Urinary bladder (tissue), 4 donors: ENCODE measurements around the gene CCDC47. TPM values are rescaled to one million over a fixed set of nuclear protein-coding genes. Genes with fewer than 3 reads are reported as not detected.
A peak's percentile ranks its signal among the peaks of the same experiment; 100 is the strongest.

Experiments used
- DNase-seq: peaks from one replicate; pipeline ENCODE4 v3.0.0-alpha.2; 2015; ENCODE audit errors: extremely low spot score
- H3K27ac ChIP-seq: one replicate; pipeline ENCODE4 v1.5.1; 2013; ENCODE audit warnings: low read depth, mild to moderate bottlenecking, moderate library complexity
- H3K36me3 ChIP-seq: one replicate; pipeline ENCODE4 v1.6.1; 2013; ENCODE audit warnings: mild to moderate bottlenecking, moderate library complexity; ENCODE audit not compliant: insufficient read depth
- H3K4me1 ChIP-seq: one replicate; pipeline ENCODE4 v1.6.1; 2013; ENCODE audit warnings: mild to moderate bottlenecking, moderate library complexity; ENCODE audit not compliant: insufficient read depth
- H3K4me3 ChIP-seq: one replicate; pipeline ENCODE4 v1.5.1; 2013; ENCODE audit warnings: low read depth, low read length
- WGBS: extraction: QIAGEN DNeasy Blood & Tissue Kit; methylation state at CpG from one replicate; pipeline ENCODE4 v1.1.7; 2013; 5-methylcytosine and 5-hydroxymethylcytosine counted together
- polyA plus RNA-seq: library from polyadenylated mRNA; stranded (reverse); fragments of 200-250 nt; gene quantifications from one replicate; pipeline ENCODE4 v1.2.3, GENCODE V29; 2013
- total RNA-seq: library from RNA; depleted of rRNA; stranded (reverse); fragments of >200 nt; gene quantifications from one replicate; pipeline ENCODE4 v1.2.3, GENCODE V29; 2014
- donor health status: healthy with polysubstance abuse.
- donor health status: healthy.

The CCDC47 gene
- total and polyA plus RNA-seq, 2 donors: 53.8 to 63.6 TPM

DNA sequence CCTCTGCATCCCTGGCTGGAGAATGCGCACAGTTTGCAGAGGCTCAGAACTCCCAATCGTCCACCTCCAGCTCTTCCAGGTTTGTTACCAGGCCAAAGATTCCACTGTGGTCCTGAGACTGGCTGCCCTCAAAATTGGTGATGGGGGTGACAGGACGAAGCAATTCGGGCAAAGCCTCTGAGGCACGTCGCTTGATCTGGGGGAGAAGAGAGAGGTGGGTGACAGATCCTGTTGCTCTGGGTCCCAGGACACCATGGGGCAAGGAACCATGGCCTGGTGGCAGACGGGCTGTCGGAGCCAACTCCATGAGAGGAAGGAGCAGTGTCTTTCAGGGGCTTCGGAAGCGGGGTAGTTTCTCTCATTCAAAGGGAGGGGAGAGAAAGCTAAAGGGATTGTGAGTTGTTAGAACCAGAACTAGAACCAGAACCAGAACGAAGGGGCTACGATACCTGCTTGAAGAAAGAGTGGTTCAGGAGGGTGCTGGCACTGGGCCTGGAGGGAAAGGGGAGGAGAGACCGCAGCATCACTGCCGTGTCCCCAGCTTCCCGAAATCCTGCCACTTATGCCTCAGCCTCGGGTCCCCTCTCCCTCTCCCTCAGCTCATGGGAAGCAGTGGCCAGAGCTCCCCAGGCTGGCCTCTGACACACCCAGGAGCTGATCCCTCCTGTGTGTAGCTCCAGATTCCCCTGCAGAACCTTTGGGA, 69.7 kb downstream of the CCDC47 start:
- DNase-seq: no peak
- 86% methylated on average over 16 of the region's 16 CpGs for WGBS
- Histone ChIP-seq H3K36me3 (no peaks in the 10 kb centered on the region), H3K4me1 (peaks cover 3% of the 10 kb centered on the region), H3K27ac (no peak overlapping the region), H3K4me3 (no peak overlapping the region)

DNA sequence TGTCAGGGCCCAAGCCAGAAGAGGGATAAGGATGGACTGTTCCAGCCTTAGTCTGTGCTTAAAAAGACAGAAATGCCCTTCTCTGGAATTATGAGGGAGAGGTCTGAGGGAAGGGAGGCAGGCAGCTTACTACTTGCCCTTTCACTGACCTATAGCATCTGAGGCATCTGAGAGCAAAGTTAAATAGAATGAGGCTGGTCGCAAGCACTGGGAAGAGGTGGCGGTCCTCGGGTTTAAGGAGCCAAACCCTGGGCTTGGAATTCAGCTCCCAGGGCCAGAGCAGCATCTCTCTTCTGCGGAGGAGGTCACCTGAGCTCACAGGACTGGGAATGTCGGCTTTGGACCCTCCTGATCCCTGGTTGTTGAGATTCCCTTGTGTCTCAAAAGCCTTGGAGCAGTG, 70.4 kb downstream of the CCDC47 start:
- H3K4me1 ChIP-seq: peaks cover 3% of the 10 kb centered on the region
- no peaks in the 10 kb centered on the region for H3K36me3 ChIP-seq
- 85% methylated on average over 5 of the region's 5 CpGs for WGBS

DNA sequence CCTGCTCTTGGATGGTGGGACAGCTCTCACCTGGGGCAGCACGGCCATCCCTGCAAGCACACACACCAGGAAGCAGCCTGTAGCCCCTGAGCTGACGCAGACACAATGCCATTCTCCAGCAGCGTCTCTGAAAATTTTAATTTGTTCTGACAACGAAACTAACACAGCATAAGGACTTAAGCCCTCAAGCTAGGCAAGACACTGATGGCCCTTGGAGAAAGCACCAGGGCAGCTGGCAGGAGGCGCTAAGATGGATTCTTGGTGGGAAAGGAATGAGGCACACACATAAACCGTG, 70.7 kb downstream of the CCDC47 start:
- Histone ChIP-seq H3K27ac (no peak overlapping the region), H3K4me3 (no peak overlapping the region), H3K4me1 (peaks cover 3% of the 10 kb centered on the region), H3K36me3 (no peaks in the 10 kb centered on the region)
- DNase-seq: no peak
- WGBS: 84% methylated on average over 6 of the region's 6 CpGs

More for the DNA sequence above, 70.4 kb downstream of the CCDC47 start:
- no peak for DNase-seq
- H3K4me3 ChIP-seq: no peak overlapping the region
- H3K27ac ChIP-seq: no peak overlapping the region

DNA sequence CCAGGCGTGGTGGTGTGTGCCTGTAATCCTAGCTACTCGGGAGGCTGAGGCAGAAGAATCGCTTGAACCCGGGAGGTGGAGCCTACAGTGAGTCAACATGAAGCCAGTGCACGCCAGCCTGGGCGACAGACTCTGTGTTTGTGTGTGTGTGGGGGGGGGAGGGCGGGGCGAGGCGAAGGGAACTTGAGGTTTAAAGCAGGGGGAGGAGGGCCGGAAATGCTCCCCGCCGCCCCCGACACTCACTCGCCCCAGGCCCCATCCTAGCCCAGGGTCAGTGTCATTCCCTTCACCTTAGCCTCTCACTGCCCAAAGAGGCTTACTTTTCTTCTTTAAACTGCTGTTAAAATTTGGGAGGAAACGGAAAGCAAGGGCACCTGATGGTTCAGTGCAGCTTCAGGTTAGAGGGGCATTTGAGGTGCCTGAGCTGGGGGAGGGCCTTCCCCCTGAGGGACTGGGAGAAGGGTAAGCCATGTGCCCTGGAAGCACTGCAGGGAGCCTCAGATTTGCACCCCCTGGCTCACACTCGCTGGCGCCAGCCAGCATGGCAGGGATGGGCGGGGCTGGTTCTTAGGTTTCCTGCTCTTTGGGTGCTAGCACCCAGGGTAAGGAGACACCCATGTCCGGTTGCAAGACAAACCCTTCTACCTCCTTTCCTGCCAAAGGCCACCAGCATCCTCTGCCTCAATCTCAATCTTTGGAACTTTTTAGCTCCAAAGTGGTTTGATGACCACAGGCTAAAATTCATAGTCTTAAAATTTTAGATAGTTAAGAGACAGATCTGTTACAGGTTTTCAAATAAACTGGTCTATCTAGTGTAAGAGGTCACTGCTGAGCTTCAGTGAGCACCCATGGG, 71.3 kb downstream of the CCDC47 start:
- no peaks in the 10 kb centered on the region for H3K36me3 ChIP-seq
- no peak for DNase-seq
- peak overlapping the region; percentile 3 for H3K27ac ChIP-seq
- no peak overlapping the region for H3K4me3 ChIP-seq
- WGBS: 83% methylated on average over 19 of the region's 19 CpGs
- peaks cover 3% of the 10 kb centered on the region for H3K4me1 ChIP-seq

DNA sequence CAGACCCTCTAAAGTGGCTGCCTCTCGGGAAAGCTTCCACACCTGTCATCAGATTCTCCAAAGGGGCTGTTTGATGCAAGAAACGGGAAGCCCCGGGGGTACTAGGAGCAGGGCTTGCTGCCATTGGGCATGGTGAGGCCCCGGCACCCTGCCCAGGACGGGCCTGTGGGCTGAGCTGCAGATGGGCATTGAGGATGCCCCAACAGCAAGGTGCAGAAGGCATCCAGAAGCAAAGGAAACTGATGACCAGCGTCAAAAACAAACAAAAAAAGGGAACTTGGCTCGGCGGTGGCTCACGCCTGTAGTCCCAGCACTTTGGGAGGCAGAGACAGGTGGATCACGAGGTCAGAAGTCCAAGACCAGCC, 72.0 kb downstream of the CCDC47 start:
- H3K4me1 ChIP-seq: peaks cover 3% of the 10 kb centered on the region
- peak overlapping the region; percentile 60 for H3K4me3 ChIP-seq
- H3K27ac ChIP-seq: no peak overlapping the region
- no peaks in the 10 kb centered on the region for H3K36me3 ChIP-seq
- 69% methylated on average over 10 of the region's 10 CpGs for WGBS
- DNase-seq: no peak

DNA sequence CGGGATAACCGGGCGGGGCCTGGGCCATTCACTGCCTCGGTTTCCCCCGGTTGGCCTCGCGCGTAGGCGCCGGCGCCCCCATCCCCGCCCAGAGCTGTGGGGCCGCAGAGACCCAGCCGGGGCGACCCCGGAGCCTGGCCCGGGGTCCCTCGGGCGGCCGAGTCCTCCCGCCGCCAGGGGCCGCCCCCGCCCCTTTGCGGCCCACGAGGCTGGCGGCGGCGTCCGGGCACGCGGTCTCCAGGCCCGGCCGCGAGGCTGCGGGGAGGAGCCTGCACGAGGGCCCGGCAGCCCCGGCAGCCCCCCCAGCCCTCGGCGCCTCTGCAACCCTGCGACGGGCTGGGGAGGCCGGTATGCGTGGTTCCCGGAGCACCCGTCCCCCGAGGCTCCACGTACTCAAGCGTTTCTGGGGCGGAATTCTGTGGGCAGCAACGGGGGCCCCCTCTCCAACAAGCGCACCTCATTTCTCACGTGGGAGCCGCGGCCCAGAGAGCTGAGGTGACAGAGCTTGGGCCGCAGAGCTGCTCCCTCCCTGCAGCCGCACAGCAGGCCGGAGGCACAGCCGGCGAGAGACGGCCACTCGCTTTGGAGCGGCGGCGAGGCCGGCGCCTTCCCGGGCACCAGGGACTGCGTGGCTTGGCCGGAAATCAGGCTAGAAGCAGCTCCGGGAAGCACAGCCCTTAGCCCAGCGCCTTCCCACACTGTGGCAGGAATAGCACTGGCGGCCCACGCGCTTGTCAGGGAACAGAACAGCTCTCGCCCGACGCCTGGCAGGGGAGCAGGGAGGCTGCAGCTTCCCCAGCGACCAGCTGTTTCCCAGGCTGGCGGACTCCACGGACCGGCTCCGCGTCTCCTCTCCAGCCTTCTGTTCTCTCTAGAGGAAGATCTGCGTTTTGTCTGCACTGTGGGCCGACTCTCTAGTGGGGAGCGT, 72.6 kb downstream of the CCDC47 start:
- Histone ChIP-seq H3K4me1 (peaks cover 3% of the 10 kb centered on the region), H3K27ac (no peak overlapping the region), H3K36me3 (no peaks in the 10 kb centered on the region), H3K4me3 (peak overlapping the region; percentile 60)
- no peak for DNase-seq
- WGBS: 5% methylated on average over 88 of the region's 88 CpGs

DNA sequence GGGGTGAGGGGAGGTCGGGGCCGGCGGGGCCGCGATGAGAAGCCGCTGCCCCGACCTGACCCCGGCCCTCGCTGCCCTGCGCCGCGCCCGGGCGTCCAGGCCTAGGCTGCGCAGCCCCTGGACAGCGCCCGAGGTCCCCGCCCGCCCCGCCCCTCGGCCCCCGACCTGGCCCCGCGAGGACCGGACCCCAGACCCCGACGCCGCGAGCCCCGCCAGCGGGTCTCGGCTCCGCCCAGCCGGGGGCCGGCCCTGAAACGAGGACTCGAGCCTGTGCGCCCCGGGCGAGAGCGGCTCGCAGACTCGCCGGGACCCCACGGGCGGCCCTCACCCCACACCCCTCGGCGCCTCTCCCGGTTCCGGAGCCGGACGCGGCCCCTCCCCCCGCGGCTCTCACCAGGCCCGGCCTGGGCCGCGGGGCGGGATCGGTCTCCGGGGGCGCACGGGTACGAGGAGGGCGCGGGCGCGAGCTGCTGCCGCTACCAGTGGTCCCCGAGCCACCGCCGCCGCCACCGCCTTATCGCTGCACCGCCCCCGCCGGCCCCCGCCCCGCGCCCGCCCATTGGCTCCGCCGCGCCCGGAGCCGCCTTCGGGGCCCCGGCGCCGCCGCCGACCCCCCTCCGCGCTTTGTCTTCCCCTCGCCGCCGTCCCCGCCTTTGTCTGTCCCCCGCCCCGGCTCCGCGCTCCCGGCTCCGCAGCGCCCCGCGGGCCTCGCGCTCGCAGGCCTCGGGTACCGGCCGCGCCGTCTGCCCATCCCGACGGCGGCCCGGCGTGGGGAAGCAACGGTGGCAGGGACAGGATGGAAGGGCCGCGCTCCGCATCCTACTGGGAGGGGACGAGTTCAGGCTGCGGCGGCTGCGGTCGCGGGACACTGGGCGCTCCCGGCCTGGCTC, 73.5 kb downstream of the CCDC47 start, which contains the start of gene LIMD2:
TSS of gene LIMD2 (minus strand) at position 488 of the 890 bp plus-strand sequence. CDS start 827 bp downstream, outside the sequence.
- peaks cover 3% of the 10 kb centered on the region for H3K4me1 ChIP-seq

DNA sequence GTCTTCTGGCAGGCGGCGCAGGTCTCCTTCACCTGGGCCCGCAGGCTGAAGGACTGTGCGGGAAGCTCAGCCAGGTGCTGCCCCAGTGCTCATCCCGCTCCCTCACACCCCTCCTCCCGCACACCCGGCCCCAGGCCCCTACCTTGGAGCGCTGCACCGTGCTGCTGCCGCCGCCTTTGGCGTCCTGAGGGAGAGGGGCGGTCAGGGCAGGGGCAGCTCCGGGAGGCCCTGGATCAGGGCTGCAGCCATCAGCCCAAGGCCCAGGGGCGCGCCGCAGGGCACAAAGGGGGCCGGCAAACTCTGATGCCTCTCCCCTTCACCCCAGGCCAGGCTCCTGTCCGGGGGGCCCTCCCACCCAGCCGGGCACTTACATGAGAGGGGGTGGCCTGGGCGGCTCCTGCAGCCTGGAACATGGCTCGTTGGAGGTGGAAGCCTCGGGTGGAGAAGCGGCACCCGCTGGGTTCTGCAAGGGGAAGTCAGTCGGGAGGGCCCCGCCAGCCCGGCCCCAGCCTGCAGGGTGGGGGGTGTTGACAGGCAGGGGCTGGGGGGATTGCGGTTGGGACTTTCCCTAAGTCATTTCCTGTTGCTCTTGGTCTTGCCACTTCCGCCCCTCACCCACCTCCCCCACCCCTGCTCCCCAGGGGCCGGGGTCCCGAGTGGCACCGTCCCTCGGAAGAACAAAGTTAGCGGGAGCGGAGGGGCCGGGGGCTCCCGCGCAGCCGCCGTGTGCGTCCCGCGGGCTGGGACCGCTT, 74.3 kb downstream of the CCDC47 start:
- 15% methylated on average over 45 of the region's 45 CpGs for WGBS
- Histone ChIP-seq H3K4me1 (peaks cover 3% of the 10 kb centered on the region), H3K4me3 (peak overlapping the region; percentile 60), H3K36me3 (no peaks in the 10 kb centered on the region), H3K27ac (peak overlapping the region; percentile 68)
- DNase-seq: no peak

More for the DNA sequence above, 73.5 kb downstream of the CCDC47 start, which contains the start of gene LIMD2:
- no peak for DNase-seq
- under 1% methylated on average over 133 of the region's 133 CpGs for WGBS
- Histone ChIP-seq H3K36me3 (no peaks in the 10 kb centered on the region), H3K4me3 (peak within 1 kb of the TSS; percentile 60), H3K27ac (peak within 1 kb of the TSS; percentile 68)

DNA sequence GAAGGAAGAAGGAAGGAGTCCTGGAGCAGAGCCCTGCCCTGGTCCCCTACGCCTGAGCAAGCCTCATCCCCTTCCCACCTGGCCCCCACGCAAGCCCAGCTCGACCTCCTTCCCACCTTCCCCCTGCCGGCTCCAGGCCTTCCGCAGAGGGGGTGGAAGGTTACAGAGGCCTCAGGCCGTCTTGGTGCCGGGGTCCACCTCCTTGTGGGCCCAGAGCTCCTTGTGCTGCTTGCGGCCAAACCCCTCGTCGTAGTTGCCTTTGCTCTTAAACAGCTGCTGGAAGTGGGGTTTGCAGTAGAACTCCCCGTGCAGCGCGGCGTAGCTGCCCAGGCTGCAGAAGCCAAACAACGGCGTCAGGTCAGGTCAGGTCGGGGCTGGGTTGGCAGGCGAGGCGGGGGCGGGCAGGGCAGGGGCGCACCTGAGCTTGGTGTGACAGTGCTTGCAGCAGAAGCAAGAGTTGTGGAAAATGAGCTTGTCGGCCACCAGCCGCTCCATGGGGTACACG, 75.0 kb downstream of the CCDC47 start:
- Histone ChIP-seq H3K4me1 (peaks cover 3% of the 10 kb centered on the region), H3K4me3 (peak overlapping the region; percentile 60)
- WGBS: 56% methylated on average over 24 of the region's 24 CpGs

DNA sequence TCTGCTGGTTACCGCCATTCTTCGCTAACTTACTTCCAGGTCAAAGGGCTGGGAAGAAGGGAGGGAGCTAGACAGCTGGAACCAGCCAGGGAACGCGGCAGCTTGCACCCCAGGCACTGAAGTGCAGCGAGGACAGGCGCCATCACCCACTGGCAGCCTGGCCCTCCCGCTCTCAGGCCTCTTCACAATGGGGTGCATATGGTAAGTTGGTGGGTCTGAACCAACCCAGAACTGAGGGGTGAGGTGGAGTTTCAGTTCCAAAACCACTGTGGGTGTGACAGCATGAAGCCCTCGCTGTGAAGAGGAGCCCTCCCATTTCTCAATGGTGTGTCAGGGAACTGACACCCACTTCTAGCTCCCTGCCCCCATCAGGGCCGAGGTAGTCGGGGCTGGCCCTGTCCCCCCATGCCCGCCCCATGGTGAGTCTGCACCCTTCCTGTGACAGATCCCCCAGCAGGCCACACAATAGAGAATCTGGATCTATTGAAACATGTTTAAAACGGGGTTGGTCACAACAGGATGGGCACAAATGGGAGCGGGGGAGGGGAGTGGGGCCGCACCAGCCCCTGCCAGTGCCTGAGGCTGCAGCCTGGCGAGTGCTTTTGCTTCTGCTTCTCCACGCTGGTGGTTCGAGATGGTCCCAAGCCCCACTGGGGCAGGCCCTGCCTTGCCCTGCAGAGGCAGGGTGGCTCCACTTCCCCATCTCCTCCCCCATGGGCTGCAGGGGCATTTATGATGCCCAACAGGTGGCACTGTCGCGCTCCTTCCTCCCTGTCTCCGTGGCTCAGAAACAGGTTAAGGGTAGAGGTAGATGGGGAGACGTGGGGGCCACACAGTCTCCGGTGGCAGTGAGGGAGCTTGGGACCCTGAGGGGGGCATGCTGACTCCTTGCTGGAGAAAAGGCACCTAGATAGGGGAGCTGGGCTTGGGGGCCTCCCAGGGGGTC, 75.8 kb downstream of the CCDC47 start:
- H3K27ac ChIP-seq: peak overlapping the region; percentile 2
- 71% methylated on average over 22 of the region's 22 CpGs for WGBS
- DNase-seq: no peak
- H3K36me3 ChIP-seq: no peaks in the 10 kb centered on the region
- peak overlapping the region; percentile 60 for H3K4me3 ChIP-seq
- peaks cover 3% of the 10 kb centered on the region for H3K4me1 ChIP-seq

More for the DNA sequence above, 75.0 kb downstream of the CCDC47 start:
- peak overlapping the region; percentile 2 for H3K27ac ChIP-seq
- no peaks in the 10 kb centered on the region for H3K36me3 ChIP-seq
- DNase-seq: no peak

DNA sequence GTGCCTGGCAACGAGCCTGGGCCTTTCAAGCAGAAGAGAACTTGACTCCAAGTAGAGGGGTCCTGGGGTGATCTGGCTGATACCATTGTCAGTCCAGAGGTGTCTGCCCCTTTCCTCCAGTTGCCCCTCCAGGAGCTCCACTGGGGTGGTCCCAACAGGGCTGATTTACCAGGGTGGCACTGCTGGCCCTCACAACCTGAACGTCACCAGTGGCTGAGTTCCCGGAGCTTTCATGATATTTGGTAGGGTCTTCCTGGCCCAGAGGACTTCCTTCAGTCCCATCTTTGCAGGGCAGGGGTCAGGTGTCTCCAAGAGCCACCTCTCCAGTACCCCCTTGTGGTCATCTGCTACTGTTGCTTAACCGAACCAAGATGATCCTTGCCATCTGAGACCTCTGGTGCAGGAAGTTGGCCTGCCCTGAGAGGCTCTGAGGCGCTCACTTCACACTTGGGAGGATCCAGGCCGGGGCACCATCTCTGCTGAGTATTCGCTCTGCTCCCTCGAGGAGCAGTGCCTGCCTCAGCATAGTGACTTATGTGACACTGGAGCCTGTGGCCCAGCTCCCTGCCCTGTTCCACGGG, 76.9 kb downstream of the CCDC47 start:
- Histone ChIP-seq H3K4me1 (peaks cover 3% of the 10 kb centered on the region), H3K27ac (no peak overlapping the region), H3K36me3 (no peaks in the 10 kb centered on the region), H3K4me3 (no peak overlapping the region)
- no peak for DNase-seq
- 69% methylated on average over 9 of the region's 9 CpGs for WGBS
